Measurements from ENCODE around the gene CYP3A4.

CYP3A4 gene

GRCh38 chr7:99713995-99714570 is 69.9 kb downstream of the CYP3A4 start:
- 90% methylated on average over 3 of the region's 3 CpGs for WGBS
- Histone ChIP-seq H3K27me3 (ENCODE audit: insufficient read depth, low read length) (no peaks in the 10 kb centered on the region), H3K36me3 (ENCODE audit: insufficient read depth, low read length) (no peaks in the 10 kb centered on the region), H3K9me3 (ENCODE audit: insufficient read depth, low read depth, low read length) (no peaks in the 10 kb centered on the region), H3K4me3 (ENCODE audit: low read length) (no peak overlapping the region), H3K27ac (ENCODE audit: low read depth, low read length) (no peak overlapping the region), H3K4me1 (ENCODE audit: insufficient read depth, low read length) (no peaks in the 10 kb centered on the region), H3K9ac (ENCODE audit: low read depth, low read length) (no peak overlapping the region)

- Histone ChIP-seq H3K4me3 (ENCODE audit: low read length) (no peak overlapping the region), H3K27me3 (ENCODE audit: insufficient read depth, low read length) (no peaks in the 10 kb centered on the region), H3K9me3 (ENCODE audit: insufficient read depth, low read depth, low read length) (peaks cover 18% of the 10 kb centered on the region), H3K9ac (ENCODE audit: low read depth, low read length) (no peak overlapping the region), H3K4me1 (ENCODE audit: insufficient read depth, low read length) (no peaks in the 10 kb centered on the region), H3K36me3 (ENCODE audit: insufficient read depth, low read length) (no peaks in the 10 kb centered on the region), H3K27ac (ENCODE audit: low read depth, low read length) (no peak overlapping the region)
- 79% methylated on average over 2 of the region's 2 CpGs for WGBS
Observed at GRCh38 chr7:99709838-99710578, 74.0 kb downstream of the CYP3A4 start.

GRCh38 chr7:99709260-99709659 is 74.7 kb downstream of the CYP3A4 start:
- Histone ChIP-seq H3K27me3 (ENCODE audit: insufficient read depth, low read length) (no peaks in the 10 kb centered on the region), H3K27ac (ENCODE audit: low read depth, low read length) (no peak overlapping the region), H3K4me3 (ENCODE audit: low read length) (no peak overlapping the region), H3K9me3 (ENCODE audit: insufficient read depth, low read depth, low read length) (peaks cover 18% of the 10 kb centered on the region), H3K36me3 (ENCODE audit: insufficient read depth, low read length) (no peaks in the 10 kb centered on the region), H3K9ac (ENCODE audit: low read depth, low read length) (no peak overlapping the region), H3K4me1 (ENCODE audit: insufficient read depth, low read length) (no peaks in the 10 kb centered on the region)
- WGBS = 100% methylated on average over 2 of the region's 2 CpGs

- 83% methylated on average over 1 of the region's 1 CpG for WGBS
- H3K36me3 ChIP-seq (ENCODE audit: insufficient read depth, low read length) = no peaks in the 10 kb centered on the region
- no peaks in the 10 kb centered on the region for H3K27me3 ChIP-seq (ENCODE audit: insufficient read depth, low read length)
- H3K9me3 ChIP-seq (ENCODE audit: insufficient read depth, low read depth, low read length) = peaks cover 18% of the 10 kb centered on the region
- H3K27ac ChIP-seq (ENCODE audit: low read depth, low read length) = no peak overlapping the region
- no peaks in the 10 kb centered on the region for H3K4me1 ChIP-seq (ENCODE audit: insufficient read depth, low read length)
- H3K4me3 ChIP-seq (ENCODE audit: low read length) = no peak overlapping the region
- H3K9ac ChIP-seq (ENCODE audit: low read depth, low read length) = no peak overlapping the region
Observed at GRCh38 chr7:99707096-99707495, 76.9 kb downstream of the CYP3A4 start.

Data from HUES64 (cell line).